ENCODE measurements around the gene CCT7. TPM values are rescaled to one million over a fixed set of nuclear protein-coding genes. Genes with fewer than 3 reads are reported as not detected.

The CCT7 gene
- polyA plus RNA-seq, 3 donors from 2014 or later: 240 to 379 (median 277) TPM

- Mint-ChIP-seq H3K27me3 (ENCODE audit: low read depth in 3 of 3) (peaks cover 0 to 4% (median 0%) of the 10 kb centered on the region in 3 donors), H3K4me3 (no peak overlapping the region), H3K36me3 (peaks cover 22 to 37% (median 23%) of the 10 kb centered on the region in 3 donors), H3K27ac (no peak overlapping the region), H3K4me1 (no peaks in the 10 kb centered on the region), H3K9me3 (no peaks in the 10 kb centered on the region)
- no peak for DNase-seq
Observed at GRCh38 chr2:73253901-73254300, 19.8 kb downstream of the CCT7 start.

GRCh38 chr2:73254343-73255006 lies 20.4 kb downstream of the CCT7 start:
- Mint-ChIP-seq H3K9me3 (no peaks in the 10 kb centered on the region), H3K27me3 (ENCODE audit: low read depth in 3 of 3) (peaks cover 0 to 4% (median 0%) of the 10 kb centered on the region in 3 donors), H3K27ac (no peak overlapping the region), H3K36me3 (peaks cover 20 to 32% (median 21%) of the 10 kb centered on the region in 3 donors), H3K4me3 (no peak overlapping the region), H3K4me1 (no peaks in the 10 kb centered on the region)
- DNase-seq: no peak

GRCh38 chr2:73255007-73255644 lies 21.0 kb downstream of the CCT7 start:
- Mint-ChIP-seq H3K4me3 (no peak overlapping the region), H3K27me3 (ENCODE audit: low read depth in 3 of 3) (peaks cover 0 to 4% (median 0%) of the 10 kb centered on the region in 3 donors), H3K27ac (no peak overlapping the region)

GRCh38 chr2:73255907-73256617 lies 22.0 kb downstream of the CCT7 start:
- peaks cover 11 to 19% (median 13%) of the 10 kb centered on the region in 3 donors for H3K36me3 Mint-ChIP-seq
- no peak for DNase-seq
- no peaks in the 10 kb centered on the region for H3K4me1 Mint-ChIP-seq
- H3K27ac Mint-ChIP-seq: peak overlapping the region in 1 of 6 donors; percentile 58
- H3K4me3 Mint-ChIP-seq: no peak overlapping the region
- H3K27me3 Mint-ChIP-seq (ENCODE audit: low read depth in 3 of 3): peaks cover 0 to 2% (median 0%) of the 10 kb centered on the region in 3 donors
- no peaks in the 10 kb centered on the region for H3K9me3 Mint-ChIP-seq

More at GRCh38 chr2:73255007-73255644, 21.0 kb downstream of the CCT7 start:
- H3K36me3 Mint-ChIP-seq: peaks cover 14 to 26% (median 15%) of the 10 kb centered on the region in 3 donors
- no peaks in the 10 kb centered on the region for H3K4me1 Mint-ChIP-seq
- H3K9me3 Mint-ChIP-seq: no peaks in the 10 kb centered on the region
- DNase-seq: no peak

GRCh38 chr2:73256618-73256922 lies 22.5 kb downstream of the CCT7 start:
- Mint-ChIP-seq H3K27me3 (ENCODE audit: low read depth in 3 of 3) (no peaks in the 10 kb centered on the region), H3K4me3 (no peak overlapping the region), H3K27ac (peak overlapping the region in 2 of 6 donors; percentile 9 to 25), H3K36me3 (peaks cover 11 to 18% (median 13%) of the 10 kb centered on the region in 3 donors), H3K9me3 (no peaks in the 10 kb centered on the region), H3K4me1 (no peaks in the 10 kb centered on the region)
- no peak for DNase-seq

GRCh38 chr2:73257021-73257420 lies 22.9 kb downstream of the CCT7 start:
- H3K27ac Mint-ChIP-seq: peak overlapping the region in 2 of 6 donors; percentile 25 to 60

GRCh38 chr2:73257425-73258125 lies 23.5 kb downstream of the CCT7 start:
- Mint-ChIP-seq H3K27me3 (ENCODE audit: low read depth in 3 of 3) (no peaks in the 10 kb centered on the region), H3K27ac (no peak overlapping the region), H3K4me1 (no peaks in the 10 kb centered on the region), H3K4me3 (no peak overlapping the region), H3K9me3 (no peaks in the 10 kb centered on the region), H3K36me3 (peaks cover 6 to 13% (median 8%) of the 10 kb centered on the region in 3 donors)
- no peak for DNase-seq

More at GRCh38 chr2:73257021-73257420, 22.9 kb downstream of the CCT7 start:
- Mint-ChIP-seq H3K4me3 (no peak overlapping the region), H3K27me3 (ENCODE audit: low read depth in 3 of 3) (no peaks in the 10 kb centered on the region), H3K9me3 (no peaks in the 10 kb centered on the region), H3K4me1 (no peaks in the 10 kb centered on the region), H3K36me3 (peaks cover 10 to 18% (median 11%) of the 10 kb centered on the region in 3 donors)
- DNase-seq: no peak

- peaks cover under 1 to 7% (median 2%) of the 10 kb centered on the region in 3 donors for H3K36me3 Mint-ChIP-seq
- no peaks in the 10 kb centered on the region for H3K9me3 Mint-ChIP-seq
- H3K4me3 Mint-ChIP-seq: no peak overlapping the region
- no peak for DNase-seq
- no peaks in the 10 kb centered on the region for H3K4me1 Mint-ChIP-seq
- H3K27ac Mint-ChIP-seq: no peak overlapping the region
- peaks cover 0 to under 1% (median 0%) of the 10 kb centered on the region in 3 donors for H3K27me3 Mint-ChIP-seq (ENCODE audit: low read depth in 3 of 3)
Observed at GRCh38 chr2:73258186-73258912, 24.2 kb downstream of the CCT7 start.

GRCh38 chr2:73258913-73259215 lies 24.8 kb downstream of the CCT7 start:
- Mint-ChIP-seq H3K27me3 (ENCODE audit: low read depth in 3 of 3) (peaks cover 0 to 2% (median 0%) of the 10 kb centered on the region in 3 donors), H3K4me3 (no peak overlapping the region), H3K4me1 (no peaks in the 10 kb centered on the region), H3K9me3 (no peaks in the 10 kb centered on the region), H3K36me3 (peaks cover 0 to 2% (median 0%) of the 10 kb centered on the region in 3 donors), H3K27ac (no peak overlapping the region)
- DNase-seq: no peak

GRCh38 chr2:73259276-73259675 lies 25.2 kb downstream of the CCT7 start:
- Mint-ChIP-seq H3K4me1 (no peaks in the 10 kb centered on the region), H3K36me3 (no peaks in the 10 kb centered on the region), H3K9me3 (no peaks in the 10 kb centered on the region), H3K4me3 (no peak overlapping the region), H3K27me3 (ENCODE audit: low read depth in 3 of 3) (peaks cover 0 to 2% (median 0%) of the 10 kb centered on the region in 3 donors), H3K27ac (no peak overlapping the region)
- DNase-seq: no peak

GRCh38 chr2:73259704-73260337 lies 25.7 kb downstream of the CCT7 start:
- Mint-ChIP-seq H3K27me3 (ENCODE audit: low read depth in 3 of 3) (peaks cover 0 to 2% (median 0%) of the 10 kb centered on the region in 3 donors), H3K27ac (no peak overlapping the region), H3K4me3 (no peak overlapping the region), H3K9me3 (no peaks in the 10 kb centered on the region), H3K36me3 (no peaks in the 10 kb centered on the region), H3K4me1 (no peaks in the 10 kb centered on the region)
- DNase-seq: no peak

GRCh38 chr2:73260338-73260984 lies 26.4 kb downstream of the CCT7 start:
- H3K27me3 Mint-ChIP-seq (ENCODE audit: low read depth in 3 of 3): peaks cover 0 to 2% (median 0%) of the 10 kb centered on the region in 3 donors
- no peaks in the 10 kb centered on the region for H3K4me1 Mint-ChIP-seq
- no peak overlapping the region for H3K4me3 Mint-ChIP-seq
- H3K36me3 Mint-ChIP-seq: no peaks in the 10 kb centered on the region
- DNase-seq: no peak
- no peak overlapping the region for H3K27ac Mint-ChIP-seq
- no peaks in the 10 kb centered on the region for H3K9me3 Mint-ChIP-seq
